Iris pigment epithelial cell (primary cell): ENCODE measurements around the gene USP6NL.

ENCODE experiments used
- DNase-seq: peaks from one replicate; pipeline ENCODE4 v3.0.0-alpha.2; 2011; ENCODE audit warnings: low read depth

Gene USP6NL

DNA sequence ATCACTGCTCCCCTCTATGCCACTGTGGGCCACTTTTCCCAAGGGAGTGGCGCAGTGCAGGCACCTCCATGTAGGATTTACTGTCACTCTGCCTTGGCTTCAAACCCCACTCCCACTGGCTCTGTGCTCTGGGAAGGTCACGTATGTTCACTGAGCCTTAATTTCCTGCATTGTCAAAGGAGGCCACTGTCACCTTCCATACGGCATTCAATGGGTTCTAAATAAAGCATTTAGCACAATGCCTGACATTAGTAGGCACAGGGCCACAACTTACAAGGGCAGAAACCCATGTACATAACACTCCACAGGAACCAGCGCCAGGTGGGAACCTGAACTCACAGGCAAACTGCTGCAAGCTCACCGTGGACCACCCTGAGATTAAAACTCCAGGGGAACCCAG lies 196.4 kb downstream of the USP6NL start:
- DNase-seq, result no peak

DNA sequence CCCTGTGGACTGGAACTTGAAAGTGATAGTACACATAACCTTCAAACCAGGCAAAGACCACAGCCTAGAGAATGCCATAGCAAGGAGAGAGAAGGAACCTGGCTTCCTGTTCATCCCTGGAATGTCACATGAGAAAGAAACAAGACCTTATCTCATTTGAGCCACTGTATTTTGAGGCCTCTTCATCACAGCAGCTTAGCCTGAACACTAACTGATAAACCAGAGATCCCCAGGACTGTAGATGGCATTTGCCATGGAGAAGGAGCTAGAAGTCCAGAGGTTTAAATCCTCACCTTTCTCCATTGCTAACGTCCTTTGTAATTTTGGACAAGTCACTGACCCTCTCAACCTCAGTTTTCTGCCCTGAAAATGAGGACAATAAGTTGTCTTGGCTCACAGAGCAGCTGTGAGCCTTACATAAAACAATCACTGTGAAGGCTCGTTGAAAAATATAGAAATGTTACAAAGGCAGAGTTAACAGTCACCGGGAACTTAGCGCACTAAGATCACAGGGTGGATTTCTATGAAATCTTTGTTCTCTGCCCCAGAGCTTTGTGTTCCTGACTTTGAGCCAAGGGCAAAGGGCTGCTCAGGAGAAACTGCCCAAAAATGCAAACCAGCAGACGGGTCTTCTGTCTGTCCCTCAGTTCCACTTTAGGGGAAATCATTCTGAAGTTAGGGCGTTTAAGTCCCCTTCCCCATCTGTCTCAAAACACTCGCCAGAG lies 197.0 kb downstream of the USP6NL start:
- DNase-seq, result no peak

DNA sequence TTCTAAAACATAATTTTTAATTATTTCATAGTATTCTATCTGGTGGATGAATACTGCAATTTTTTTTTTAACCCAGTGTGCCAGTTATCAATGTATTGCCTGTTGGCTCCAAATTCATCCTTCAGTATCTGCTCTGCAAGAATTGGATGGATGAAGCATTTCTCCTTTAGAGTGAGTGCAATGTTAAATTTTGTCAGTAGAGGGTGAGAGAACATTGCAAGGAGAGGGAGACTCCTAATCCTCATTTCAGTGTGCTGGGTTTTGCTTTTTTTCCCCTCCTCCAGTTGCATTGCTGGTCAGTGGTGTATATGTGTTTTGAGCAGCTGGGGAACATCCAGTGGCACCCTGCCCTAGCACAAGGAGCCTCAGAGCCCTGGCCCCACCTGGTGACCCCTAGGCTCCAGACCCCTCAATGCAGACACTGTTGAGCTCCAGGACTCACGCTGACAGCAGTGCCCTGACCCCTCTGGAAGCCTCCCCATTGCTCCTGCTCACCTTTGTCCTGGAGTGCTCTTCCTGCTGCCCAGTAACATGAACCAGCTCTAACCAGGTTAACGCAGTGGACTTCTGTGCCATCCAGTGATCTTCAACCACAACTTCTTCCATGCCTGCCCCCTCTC lies 199.4 kb downstream of the USP6NL start:
- no peak for DNase-seq

DNA sequence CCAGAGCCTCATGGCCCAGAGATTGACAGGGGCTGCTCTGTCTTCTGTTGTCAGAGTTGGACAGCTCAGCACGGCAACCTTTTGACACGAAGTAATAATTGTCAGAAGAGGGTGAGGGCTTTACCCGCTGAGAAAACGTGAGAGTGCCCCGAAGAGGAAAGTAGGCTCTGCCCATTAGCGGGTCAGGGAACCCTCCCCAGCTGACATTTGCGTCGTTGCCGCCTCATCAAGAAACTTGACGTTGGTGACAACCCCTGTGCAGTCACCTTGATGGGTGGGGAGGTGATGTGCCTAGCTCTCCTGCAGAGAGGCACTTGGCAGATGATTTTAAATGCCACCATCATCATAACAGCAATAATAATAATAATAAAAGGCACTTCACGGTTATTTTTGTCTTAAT lies 202.1 kb downstream of the USP6NL start:
- no peak for DNase-seq

DNA sequence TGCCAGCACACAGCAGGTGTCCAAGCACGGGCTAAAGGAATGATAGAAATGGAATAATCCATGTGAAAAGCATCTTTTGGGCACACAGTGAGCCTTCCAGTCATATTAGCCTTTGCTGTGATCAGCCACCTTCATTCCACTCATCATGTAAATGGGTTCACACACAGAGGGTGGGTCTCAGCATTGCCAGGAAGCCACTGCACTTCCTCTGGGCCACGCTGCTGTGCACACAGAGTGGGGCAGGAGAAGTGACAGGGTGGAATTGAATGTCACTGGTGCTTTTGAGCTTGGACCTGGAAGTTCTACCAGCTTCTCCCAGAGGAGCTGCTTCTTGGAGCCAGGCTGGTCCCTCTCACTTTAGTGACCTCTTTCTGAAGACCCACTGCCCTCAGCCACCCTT lies 203.5 kb downstream of the USP6NL start:
- no peak for DNase-seq

DNA sequence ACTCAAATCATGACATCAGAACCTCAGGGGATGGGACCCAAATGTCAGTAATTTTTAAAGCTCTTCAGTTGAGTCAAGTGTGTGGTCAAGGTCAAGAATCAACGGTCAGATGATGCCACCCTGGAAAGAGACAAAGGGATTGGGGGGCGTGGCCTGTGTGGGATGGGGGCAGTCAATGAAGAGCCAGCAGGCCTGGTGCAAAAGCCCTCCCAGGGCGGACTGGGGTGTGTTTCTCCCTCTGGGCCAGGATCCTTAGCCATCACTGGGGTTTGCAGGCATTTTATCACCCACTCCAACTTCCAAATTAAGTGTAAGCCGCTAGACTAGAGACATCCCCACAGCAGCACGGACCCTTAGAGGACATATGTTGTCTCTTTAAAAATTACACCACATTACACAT lies 204.7 kb downstream of the USP6NL start:
- no peak for DNase-seq

DNA sequence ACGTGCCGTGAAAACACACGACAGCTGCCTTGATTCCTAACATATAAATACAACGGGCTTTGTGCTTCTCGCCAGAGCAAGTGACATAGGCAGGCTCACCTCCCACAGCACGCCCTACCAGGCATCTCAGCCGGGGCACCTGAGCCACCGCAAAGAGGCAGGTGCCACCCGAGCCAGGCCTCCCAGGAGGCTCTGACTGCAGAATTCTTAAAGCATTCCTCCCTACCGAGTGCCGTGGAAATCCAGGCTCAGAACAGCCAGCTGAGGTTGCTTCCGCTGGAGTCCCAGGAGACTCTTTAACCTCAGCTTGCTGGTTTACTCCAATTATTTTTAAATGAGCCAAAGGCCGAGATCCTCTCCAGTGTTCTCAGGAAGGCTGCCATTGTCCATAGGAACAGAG lies 206.5 kb downstream of the USP6NL start:
- no peak for DNase-seq
